ENCODE measurements around the gene BLOC1S3.

The BLOC1S3 gene

DNA sequence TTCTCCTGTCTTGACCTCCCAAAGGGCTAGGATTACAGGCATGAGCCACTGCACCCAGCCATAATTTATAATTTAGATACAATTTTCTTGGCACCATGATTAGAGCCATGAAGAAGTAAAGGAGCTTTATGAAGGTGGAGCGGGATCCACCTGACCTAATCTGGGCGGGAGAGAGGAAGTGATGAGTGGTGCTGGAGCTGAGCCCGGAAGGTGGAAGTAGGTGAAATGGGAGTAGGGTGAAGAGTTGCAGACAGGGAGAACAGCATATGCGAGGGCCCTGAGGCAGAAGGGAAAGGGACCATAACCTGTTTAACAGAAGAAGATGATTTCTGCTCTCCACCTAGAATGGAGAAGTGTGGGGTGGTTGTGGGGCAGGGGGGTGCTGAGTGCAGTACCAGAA lies 4.2 kb downstream of the BLOC1S3 start:
- DNase-seq (ENCODE audit: low read depth), result no peak

DNA sequence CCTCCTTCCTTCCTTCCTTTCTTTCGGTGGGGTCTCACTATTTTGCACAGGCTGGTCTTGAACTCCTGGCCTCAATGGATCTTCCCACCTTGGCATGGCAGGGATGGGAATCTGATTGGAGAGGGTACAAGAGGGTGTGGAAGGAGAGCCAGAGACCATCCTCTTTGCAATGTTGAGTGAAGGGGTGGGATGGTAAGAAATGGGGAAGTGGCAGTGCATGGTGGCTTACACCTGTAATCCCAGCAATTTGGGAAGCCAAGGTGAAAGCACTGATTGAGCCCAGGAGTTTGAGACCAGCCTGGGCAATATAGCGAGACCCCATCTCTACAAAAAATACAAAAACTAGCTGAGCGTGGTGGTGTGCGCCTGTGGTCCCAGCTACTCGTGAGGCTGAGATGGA lies 5.5 kb downstream of the BLOC1S3 start:
- DNase-seq (ENCODE audit: low read depth), result no peak

DNA sequence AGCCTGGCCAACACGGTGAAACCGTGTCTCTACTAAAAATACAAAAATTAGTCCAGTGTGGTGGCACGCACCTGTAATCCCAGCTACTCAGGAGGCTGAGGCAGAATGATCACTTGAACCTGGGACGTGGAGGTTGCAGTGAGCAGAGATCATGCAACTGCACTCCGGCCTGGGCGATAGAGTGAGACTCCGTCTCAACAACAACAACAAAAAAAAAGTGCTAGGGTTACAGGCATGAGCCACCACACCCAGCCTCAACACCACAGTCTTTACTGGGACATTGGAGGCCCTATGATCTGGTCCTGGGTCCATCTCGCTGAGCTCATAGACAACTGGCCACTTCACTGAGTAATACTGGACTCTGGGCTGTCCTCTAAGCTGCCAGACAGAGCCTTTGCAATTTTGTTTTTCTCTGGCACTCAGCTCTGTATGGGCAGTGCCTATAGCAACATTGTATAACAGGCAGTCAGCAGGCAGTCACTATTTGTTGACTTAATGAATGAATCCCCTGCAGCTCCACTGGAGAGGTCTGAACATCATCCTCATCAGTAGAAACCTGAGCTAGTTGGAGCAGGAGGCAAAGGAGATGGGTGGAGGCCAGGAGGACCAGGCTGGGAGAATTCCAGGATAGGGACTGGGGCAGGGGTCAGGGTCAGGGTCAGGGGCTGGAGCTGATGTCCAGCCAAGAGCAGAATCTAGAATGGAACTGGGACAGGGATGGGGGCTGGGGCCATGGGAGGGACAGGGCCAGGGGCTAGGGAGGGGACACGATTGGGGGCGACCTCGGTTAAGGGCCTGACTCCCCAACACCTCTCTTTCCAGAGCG lies 8.1 kb downstream of the BLOC1S3 start:
- no peak for DNase-seq (ENCODE audit: low read depth)

DNA sequence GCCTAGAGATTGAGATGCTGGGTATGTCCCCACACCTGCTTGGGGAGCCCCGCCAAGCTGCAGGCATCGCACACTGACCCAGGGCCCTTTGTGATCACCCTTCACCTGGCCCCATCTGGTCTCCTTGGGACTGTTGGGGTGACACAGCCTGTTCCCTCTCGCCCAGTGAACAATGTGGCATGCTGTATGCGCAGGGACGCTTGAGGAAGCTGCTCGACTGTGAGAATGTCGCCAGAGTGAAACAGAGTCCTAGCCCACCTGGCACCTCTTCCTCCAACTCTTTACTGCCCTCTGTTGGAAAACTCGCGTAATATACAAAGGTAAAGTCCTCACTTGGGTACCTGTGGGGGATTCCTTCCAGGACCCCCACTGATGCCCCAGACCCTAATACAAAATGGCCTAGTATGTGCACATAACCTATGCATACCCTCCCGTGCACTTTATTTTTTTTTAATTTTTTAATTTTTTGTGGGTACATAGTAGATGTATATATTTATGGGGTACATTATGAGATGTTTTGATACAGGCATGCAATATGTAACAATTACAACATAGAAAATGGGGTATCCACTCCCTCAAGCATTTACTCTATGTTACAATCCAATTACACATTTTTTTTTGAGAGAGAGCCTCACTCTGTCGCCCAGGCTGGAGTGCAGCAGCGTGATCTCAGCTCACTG lies 9.0 kb downstream of the BLOC1S3 start:
- DNase-seq (ENCODE audit: low read depth), result no peak

GRCh38 chr19:45189971-45190370 lies 11.4 kb downstream of the BLOC1S3 start:
- DNase-seq (ENCODE audit: low read depth), result no peak

DNA sequence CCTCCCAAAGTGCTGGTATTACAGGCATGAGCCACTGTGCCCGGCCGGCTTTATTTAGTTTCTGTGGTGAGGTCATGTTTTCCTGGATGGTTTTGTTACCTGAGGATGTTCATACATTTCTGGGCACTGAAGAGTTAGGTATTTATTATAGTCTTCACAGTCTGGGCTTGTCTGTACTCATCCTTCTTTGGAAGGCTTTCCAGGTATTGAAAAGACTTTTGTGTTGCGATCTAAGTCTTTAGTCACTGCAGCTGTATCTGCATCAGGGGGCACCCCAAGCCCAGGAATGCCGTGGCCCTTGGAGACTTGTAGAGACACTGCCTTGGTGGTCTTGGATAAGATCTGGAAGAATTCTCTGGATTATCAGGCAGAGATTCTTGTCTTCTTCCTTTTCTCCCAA lies 12.8 kb downstream of the BLOC1S3 start:
- DNase-seq (ENCODE audit: low read depth), result no peak

DNA sequence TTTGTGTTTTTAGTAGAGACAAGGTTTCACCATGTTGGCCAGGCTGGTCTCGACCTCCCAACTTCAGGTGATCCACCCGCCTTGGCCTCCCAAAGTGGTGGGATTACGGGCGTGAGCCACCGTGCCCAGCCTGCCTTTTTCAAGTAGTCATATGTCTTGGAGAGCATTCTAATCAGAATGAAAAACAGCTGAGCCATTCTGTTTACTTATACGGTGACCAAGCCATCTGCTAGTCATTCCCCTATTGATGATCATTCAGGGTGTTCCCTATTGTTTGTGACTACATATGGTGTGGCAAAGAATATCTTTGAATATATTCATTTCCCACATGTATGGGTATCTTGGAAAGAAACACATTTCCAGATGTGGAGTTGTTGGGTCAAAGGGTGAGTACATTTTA lies 17.2 kb downstream of the BLOC1S3 start:
- no peak for DNase-seq (ENCODE audit: low read depth)

GRCh38 chr19:45200568-45200967 lies 22.0 kb downstream of the BLOC1S3 start:
- DNase-seq (ENCODE audit: low read depth), result no peak

GRCh38 chr19:45202637-45203036 lies 24.1 kb downstream of the BLOC1S3 start:
- no peak for DNase-seq (ENCODE audit: low read depth)

DNA sequence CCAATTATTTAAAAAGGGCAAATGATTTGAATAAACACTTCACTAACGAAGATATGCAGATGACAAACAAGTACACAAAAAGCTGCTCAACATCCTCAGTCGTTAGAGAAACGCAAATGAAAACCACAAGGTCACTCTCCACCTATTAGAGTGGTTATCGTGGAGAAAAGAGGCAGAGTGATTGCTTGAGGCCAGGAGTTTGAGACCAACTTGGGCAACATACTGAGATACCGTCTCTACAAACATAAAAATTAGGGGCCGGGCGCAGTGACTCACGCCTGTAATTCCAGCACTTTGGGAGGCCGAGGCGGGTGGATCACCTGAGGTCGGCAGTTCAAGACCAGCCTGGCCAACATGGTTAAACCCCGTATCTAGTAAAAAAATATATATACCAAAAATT lies 27.2 kb downstream of the BLOC1S3 start:
- no peak for DNase-seq (ENCODE audit: low read depth)

GRCh38 chr19:45206328-45206727 lies 27.7 kb downstream of the BLOC1S3 start:
- DNase-seq (ENCODE audit: low read depth), result no peak

GRCh38 chr19:45211751-45212381 lies 33.3 kb downstream of the BLOC1S3 start:
- DNase-seq (ENCODE audit: low read depth), result no peak

DNA sequence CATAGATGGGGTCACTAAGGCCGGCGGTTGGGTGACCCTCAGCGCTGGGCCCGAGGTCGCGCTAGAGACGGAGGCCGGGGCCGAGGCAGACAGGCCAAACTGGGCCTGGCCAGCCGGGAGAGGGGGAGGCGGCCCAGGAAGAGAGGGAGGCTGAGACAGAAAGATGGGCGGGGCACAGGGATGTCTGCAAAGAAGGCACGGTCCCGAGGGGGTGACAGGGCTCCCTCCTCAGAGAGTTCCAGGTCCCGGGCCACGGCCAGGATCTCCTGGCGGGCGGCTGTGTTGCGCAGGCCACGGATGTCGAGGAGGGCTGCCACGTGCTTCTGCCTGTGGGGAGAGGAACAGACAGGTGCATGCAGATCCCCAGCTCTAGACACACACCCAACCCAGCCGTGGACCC lies 34.4 kb downstream of the BLOC1S3 start:
- no peak for DNase-seq (ENCODE audit: low read depth)

DNA sequence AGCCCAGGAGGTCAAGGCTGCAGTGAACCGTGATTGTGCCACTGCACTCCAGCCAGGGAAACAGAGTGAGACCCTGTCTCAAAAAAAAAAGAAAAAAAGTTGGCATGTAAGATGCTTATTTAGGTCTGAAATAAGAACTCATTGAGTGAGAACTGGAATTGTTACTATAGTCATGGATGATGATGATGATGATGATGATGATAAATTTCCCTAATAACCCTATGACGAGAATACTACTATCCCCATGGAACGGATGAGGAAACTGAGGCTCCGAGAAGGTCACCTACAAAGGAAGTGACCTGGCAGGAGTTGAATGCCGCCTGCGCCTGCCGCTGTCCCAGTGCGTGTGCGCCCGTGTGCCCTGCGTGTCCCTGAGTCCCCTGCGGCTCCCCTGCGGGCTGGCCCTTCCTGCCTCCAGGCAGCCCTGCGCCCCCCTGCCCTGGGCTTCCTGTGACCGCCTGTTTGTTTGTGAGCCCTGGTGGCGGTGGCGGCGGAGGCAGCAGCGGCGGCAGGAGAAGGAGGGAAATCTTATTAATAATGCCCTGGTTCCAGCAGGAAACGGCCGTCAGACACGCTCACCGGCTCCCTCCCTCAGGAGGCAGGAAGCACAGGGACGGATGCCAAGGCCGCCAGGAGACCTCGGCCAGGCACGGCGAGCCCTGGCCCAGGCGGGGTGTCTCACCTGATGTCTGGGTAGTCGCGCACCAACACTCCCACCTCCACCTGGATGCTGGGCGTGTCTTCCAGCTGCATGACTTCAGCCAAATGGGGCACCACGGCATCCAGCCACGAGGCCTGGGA lies 37.0 kb downstream of the BLOC1S3 start:
- no peak for DNase-seq (ENCODE audit: low read depth)

DNA sequence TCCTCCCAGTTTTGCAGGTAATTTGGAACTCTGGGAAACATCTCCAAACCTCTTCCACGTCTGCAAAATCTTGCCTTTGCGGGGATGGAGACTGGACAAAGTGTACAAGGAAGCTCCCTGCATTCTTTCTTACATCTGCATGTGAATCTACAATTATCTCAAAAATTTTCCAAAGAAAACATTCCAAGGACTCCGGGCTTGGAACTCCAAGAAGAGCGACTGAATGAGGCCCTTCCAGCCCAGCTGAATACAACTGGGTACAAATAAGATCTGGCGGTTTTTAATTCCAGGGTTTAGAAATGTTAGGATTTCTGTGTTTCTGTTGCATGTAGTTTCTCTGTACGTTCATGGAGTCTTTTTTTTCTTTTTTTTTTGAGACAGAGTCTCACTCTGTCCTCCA lies 38.1 kb downstream of the BLOC1S3 start:
- no peak for DNase-seq (ENCODE audit: low read depth)

DNA sequence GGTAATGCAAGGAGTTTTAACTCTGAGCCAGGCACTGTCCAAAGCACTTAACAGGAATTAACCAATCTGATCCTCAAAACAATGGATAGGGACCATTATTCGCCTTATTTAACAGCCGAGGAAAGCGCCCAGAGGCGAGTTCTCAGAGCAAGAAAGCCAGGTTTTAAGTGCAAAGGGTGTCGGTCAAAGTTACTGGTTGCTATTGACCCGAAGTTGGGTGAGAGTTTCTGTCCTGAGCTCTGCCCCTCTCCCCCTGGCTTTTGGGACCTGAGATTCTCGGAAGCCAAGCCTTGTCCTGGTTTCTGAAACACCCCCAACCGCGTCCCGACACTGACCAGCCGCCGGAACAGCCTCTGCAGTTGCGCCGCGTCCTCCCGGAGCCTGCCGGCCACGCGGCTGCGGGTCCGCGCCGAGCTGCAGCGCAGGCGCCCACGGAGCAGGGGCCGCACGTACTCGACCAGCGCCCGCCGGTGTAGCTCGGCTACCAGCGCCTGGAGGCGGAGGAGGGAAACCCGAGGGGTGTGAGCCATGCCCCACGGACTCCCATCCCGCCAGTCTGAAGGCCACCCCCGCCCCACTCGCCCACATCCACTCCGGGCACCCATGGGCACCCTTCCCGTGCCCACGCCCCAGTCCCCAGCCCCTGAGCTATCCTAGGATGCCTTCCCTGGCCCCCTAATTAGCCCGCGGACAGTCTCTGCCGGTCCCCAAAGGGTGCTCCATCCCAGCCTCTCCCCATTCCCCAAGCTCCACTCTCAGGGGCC lies 38.8 kb downstream of the BLOC1S3 start:
- DNase-seq (ENCODE audit: low read depth), result no peak

DNA sequence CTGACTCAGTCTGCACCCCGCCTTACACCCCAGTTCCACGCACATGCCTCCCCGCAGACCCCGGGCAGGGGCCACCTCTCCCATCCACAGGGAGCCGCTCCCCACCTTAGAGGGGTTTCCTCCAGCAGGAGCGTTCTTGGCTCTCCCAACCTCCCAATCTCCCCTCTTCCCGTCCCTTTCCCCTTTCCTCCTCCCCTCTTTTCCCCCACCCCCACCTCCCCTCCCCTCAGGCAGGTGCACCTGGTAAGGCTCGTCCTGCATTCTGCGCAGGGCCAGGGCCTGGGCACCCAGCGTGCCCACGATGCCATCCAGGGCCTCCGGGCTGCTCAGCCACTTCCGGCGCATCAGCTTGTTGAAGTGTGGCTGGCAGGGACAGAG lies 39.4 kb downstream of the BLOC1S3 start:
- DNase-seq (ENCODE audit: low read depth), result no peak

DNA sequence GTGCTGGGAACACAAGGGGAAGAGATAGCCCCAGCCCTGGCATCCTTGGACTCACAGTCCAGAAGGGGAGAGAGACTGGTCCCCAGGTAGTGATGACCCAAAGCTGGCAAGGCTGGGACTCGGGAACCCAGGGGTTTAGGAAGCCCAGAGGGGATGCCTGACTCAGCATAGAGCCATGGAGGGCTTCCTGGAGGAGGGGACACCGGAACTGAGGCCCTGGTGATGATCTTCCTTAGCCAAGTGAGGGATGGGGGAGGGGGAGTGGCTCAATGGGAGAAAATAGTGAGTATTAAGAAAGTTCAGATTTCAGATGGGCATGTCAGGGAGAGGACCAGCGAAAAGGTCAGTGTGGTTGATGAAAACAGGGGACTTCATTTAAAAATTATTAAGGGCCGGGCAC lies 39.8 kb downstream of the BLOC1S3 start:
- no peak for DNase-seq (ENCODE audit: low read depth)

DNA sequence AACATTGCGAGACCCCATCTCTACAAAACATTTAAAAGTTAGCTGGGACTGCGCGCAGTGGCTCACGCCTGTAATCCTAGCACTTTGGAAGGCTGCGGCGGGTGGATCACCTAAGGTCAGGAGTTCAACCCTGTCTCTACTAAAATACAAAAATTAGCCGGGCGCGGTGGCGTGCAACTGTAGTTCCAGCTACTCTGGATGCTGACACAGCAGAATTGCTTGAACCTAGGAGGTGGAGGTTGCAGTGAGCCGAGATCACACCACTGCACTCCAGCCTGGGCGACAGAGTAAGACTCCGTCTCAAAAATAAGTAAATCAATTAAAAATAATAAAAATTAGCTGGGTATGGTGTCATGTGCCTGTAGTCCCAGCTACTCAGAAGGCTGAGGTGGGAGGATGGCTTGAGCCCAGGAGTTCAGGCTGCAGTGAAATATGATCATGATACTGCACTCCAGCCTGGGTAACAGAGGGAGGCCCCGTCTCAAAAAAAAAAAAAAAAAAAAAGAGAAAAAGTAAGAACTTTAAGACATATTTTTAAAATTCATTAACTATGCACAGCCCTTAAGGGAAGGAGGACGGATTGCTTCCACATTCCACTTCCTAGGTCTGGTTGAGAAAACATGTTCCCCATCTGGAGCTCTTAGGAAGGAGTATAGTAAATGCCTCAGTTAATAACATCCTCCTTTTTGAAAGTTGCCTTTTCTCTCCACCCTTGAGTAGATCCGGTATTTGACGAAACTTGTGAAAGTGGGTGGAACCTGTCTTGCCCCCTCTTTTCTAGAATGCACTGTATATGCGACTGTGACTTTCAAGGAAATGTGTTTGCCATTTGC lies 40.5 kb downstream of the BLOC1S3 start:
- no peak for DNase-seq (ENCODE audit: low read depth)

DNA sequence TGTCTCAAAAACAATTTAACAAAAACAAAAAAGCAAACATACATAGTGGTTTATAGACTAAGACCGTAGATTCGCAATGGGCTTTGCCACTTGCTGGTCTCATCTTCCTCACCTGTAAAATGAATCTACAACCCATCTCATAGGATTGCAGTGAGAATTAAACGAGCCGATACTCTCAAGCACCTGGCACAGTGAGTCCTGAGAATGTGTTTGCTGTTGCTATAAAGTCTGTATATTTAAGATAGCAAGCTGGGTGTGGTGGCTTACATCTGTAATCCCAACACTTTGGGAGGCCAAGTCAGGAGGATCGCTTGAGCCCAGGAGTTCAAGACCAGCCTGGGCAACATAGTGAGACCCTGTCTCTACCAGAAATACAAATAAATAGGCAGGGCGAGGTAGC lies 44.1 kb downstream of the BLOC1S3 start:
- DNase-seq (ENCODE audit: low read depth), result no peak

GRCh38 chr19:45223879-45224278 lies 45.3 kb downstream of the BLOC1S3 start:
- DNase-seq (ENCODE audit: low read depth), result no peak
